K562 (cell line): ENCODE results near the gene MAPK13. TPM values are rescaled to one million over a fixed set of nuclear protein-coding genes. Genes with fewer than 3 reads are reported as not detected.

Experiments used
- BHLHE40 ChIP-seq: IDR thresholded peaks from 2 replicates; pipeline ENCODE4 v1.6.1; 2011; ENCODE audit warnings: low read length, improper control_type of control experiment
- CREB3 ChIP-seq: fragments of 450-650 bp; conservative IDR thresholded peaks from 2 replicates; pipeline ENCODE4 v1.6.1; 2016; ENCODE audit warnings: missing genetic modification characterization, low read depth, mild to moderate bottlenecking, missing compliant biosample characterization, moderate library complexity
- GABPA ChIP-seq: fragments of 200-800 bp; sonication (Bioruptor generic); conservative IDR thresholded peaks from 2 replicates; pipeline ENCODE4 v1.6.1; 2016; ENCODE audit warnings: low read depth, missing genetic modification characterization, missing compliant biosample characterization
- IRF1 ChIP-seq: sonication (generic); formaldehyde crosslinking; IDR thresholded peaks from 2 replicates; pipeline ENCODE4 v1.8.0; 2022; ENCODE audit warnings: missing genetic modification reagents, mild to moderate bottlenecking, borderline replicate concordance
- NUFIP1 ChIP-seq: fragments of 450-650 bp; IDR thresholded peaks from 2 replicates; pipeline ENCODE4 v1.6.1; 2018; ENCODE audit not compliant: partially characterized antibody
- SRSF1 ChIP-seq: fragments of 200-400 bp; formaldehyde crosslinking; IDR thresholded peaks from 2 replicates; pipeline ENCODE4 v1.6.1; 2017; ENCODE audit warnings: mild to moderate bottlenecking, low read depth, low read length, moderate library complexity
- TCFL5 ChIP-seq: fragments of 250-450 bp; sonication (Bioruptor Pico); conservative IDR thresholded peaks from 2 replicates; pipeline ENCODE4 v1.6.1; 2021; ENCODE audit warnings: mild to moderate bottlenecking, moderate library complexity, matching md5 sums
- U2AF1 ChIP-seq: fragments of 200-400 bp; formaldehyde crosslinking; optimal IDR thresholded peaks from 2 replicates; pipeline ENCODE3; 2017; ENCODE audit warnings: mild to moderate bottlenecking, low read depth, low read length, moderate library complexity
- ZFP91 ChIP-seq: sonication (generic); formaldehyde crosslinking; IDR thresholded peaks from 2 replicates; pipeline ENCODE4 v1.8.0; 2022; ENCODE audit warnings: mild to moderate bottlenecking, missing genetic modification reagents
- ZKSCAN3 ChIP-seq: fragments of 250-450 bp; sonication (Bioruptor Pico); IDR thresholded peaks from 2 replicates; pipeline ENCODE4 v1.4.0; 2020
- ZNF175 ChIP-seq: fragments of 200-800 bp; sonication (Bioruptor generic); IDR thresholded peaks from 2 replicates; pipeline ENCODE4 v1.6.1; 2016; ENCODE audit warnings: low read depth, mild to moderate bottlenecking, missing genetic modification characterization, missing compliant biosample characterization
- ZNF24 ChIP-seq: fragments of 450-650 bp; IDR thresholded peaks from 2 replicates; pipeline ENCODE4 v1.6.1; 2016
- ZNF318 ChIP-seq, 2 experiments: fragments of 450-650 bp; IDR thresholded peaks; 2 replicates each; pipeline ENCODE4 v1.6.1; 2016; ENCODE audit warnings: mild to moderate bottlenecking in 2 of 2, borderline replicate concordance in 1 of 2, low read depth in 1 of 2, moderate library complexity in 1 of 2
- ZNF449 ChIP-seq: fragments of 250-450 bp; sonication (Bioruptor Pico); IDR thresholded peaks from 2 replicates; pipeline ENCODE4 v1.8.0; 2022; ENCODE audit warnings: moderate library complexity, mild to moderate bottlenecking, inconsistent platforms
- polyA plus RNA-seq, 8 experiments: library from polyadenylated mRNA; depleted of rRNA in 4 of 8; stranded (reverse) in 5 of 8; unstranded in 3 of 8; fragments of >200 nt; fragmentation: Nextera tagmentation in 2 of 8; fragmentation: Illumina TruSeq in 1 of 8; extraction: Ambion mirVana in 2 of 8; extraction: Trizol in 1 of 8; gene quantifications; 2 replicates each; pipeline versions ENCODE4 v1.2.1 to v1.2.3, GENCODE V29; 2011 to 2014; ENCODE audit warnings: inconsistent platforms in 1 of 8, missing spikeins in 1 of 8
- total RNA-seq, 7 experiments: library from RNA; depleted of rRNA in 6 of 7; stranded (reverse); fragments of >200 nt in 6 of 7; fragmentation: Illumina TruSeq in 2 of 7; extraction: Trizol in 2 of 7; gene quantifications; 2 replicates each; pipeline versions ENCODE4 v1.2.1 to v1.2.3, GENCODE V29; 2011 to 2021; ENCODE audit warnings: low replicate concordance in 1 of 7

The MAPK13 gene
- total and polyA plus RNA-seq, 9 of the 15 experiments (the other 6 are each of a cell fraction or from before 2014, with no cell fraction given), result 0.03 to 2.3 (median 0.48) TPM; not detected in 1

- TF ChIP-seq TCFL5 (CRISPR knock-in tag), result no peak
- TF ChIP-seq CREB3 (tag), result no peak
- peak; percentile 68; the same call in 1 of the 2 replicates for TF ChIP-seq ZNF175 (CRISPR knock-in tag)
- no peak for TF ChIP-seq ZKSCAN3 (CRISPR knock-in tag)
- peak; percentile 82 for TF ChIP-seq NUFIP1
- no peak for TF ChIP-seq ZFP91 (CRISPR knock-in tag)
- TF ChIP-seq IRF1, result no peak
- TF ChIP-seq BHLHE40, result peak; percentile 48; the same call in 1 of the 2 replicates
- TF ChIP-seq SRSF1, result no peak
- no peak for TF ChIP-seq ZNF449 (CRISPR knock-in tag)
- TF ChIP-seq U2AF1, result no peak
- no peak for TF ChIP-seq ZNF318 (IDR thresholded peaks at IDR 0.05; ENCODE audit: borderline replicate concordance in 1 of 2, low read depth in 1 of 2)
- peak; percentile 67 for TF ChIP-seq GABPA (tag)
- TF ChIP-seq ZNF24, result no peak
Observed at GRCh38 chr6:36127462-36128016, 2.8 kb upstream of the MAPK13 start (continued).
